ENCODE results near the gene DAZL.

GRCh38 chr3:16547561-16548357 is 57.5 kb downstream of the DAZL start:
- TF ChIP-seq ETV6 (conservative IDR thresholded peaks at IDR 0.05 in 1 of 2, IDR thresholded peaks at IDR 0.05 in 1 of 2; ENCODE audit: borderline replicate concordance in 1 of 2, low read depth in 1 of 2) (no peak), JUND (IDR thresholded peaks at IDR 0.05; ENCODE audit: low read depth, low read length) (no peak), EZH2 (IDR thresholded peaks at IDR 0.05; ENCODE audit: borderline replicate concordance, control insufficient read depth, low read depth, low read length) (no peak), TAF1 (IDR thresholded peaks at IDR 0.05; ENCODE audit: borderline replicate concordance, low read depth, low read length) (no peak), NR2C2 (IDR thresholded peaks at IDR 0.05; ENCODE audit: borderline replicate concordance, control insufficient read depth, insufficient read length, low read depth) (no peak), REST (IDR thresholded peaks at IDR 0.05; ENCODE audit: low read depth, low read length) (no peak), CTCF (IDR thresholded peaks at IDR 0.05 in 2 of 3, conservative IDR thresholded peaks at IDR 0.05 in 1 of 3; ENCODE audit: control insufficient read depth in 2 of 3, extremely low read depth in 1 of 3, insufficient read depth in 1 of 3, low read depth in 3 of 3, low read length in 3 of 3) (no peak), KDM1A (IDR thresholded peaks at IDR 0.05; ENCODE audit: borderline replicate concordance) (no peak), GABPA (IDR thresholded peaks at IDR 0.05; ENCODE audit: low read depth) (no peak), POLR2A (IDR thresholded peaks at IDR 0.05; ENCODE audit: low read depth, low read length) (no peak), RBBP5 (conservative IDR thresholded peaks at IDR 0.05) (no peak), IKZF1 (conservative IDR thresholded peaks at IDR 0.05) (no peak), RFX5 (IDR thresholded peaks at IDR 0.05; ENCODE audit: low read depth, low read length) (no peak), ZNF24 (IDR thresholded peaks at IDR 0.05) (no peak)
